Measurements from ENCODE around the gene ITGAX. TPM values are rescaled to one million over a fixed set of nuclear protein-coding genes. Genes with fewer than 3 reads are reported as not detected.

Gene ITGAX
- total and polyA plus RNA-seq, 4 donors: 2.8 to 9.3 (median 7.1) TPM

- 75% methylated on average over 6 of the region's 9 CpGs for WGBS (ENCODE audit: insufficient coverage)
Measured at GRCh38 chr16:31344712-31345111, 10.3 kb upstream of the ITGAX start.

GRCh38 chr16:31347445-31347844, 7.5 kb upstream of the ITGAX start:
- no peaks in the 10 kb centered on the region for H3K36me3 ChIP-seq (ENCODE audit: control insufficient read depth, insufficient read depth, low read length)
- H3K4me1 ChIP-seq (ENCODE audit: control insufficient read depth, insufficient read depth, low read length): no peaks in the 10 kb centered on the region
- DNase-seq (ENCODE audit: low read depth in 4 of 6, low spot score in 6 of 6): no peak
- no peak overlapping the region for H3K27ac ChIP-seq (ENCODE audit: low read depth, low read length)
- no peaks in the 10 kb centered on the region for H3K9me3 ChIP-seq (ENCODE audit: control insufficient read depth, insufficient read depth, low read length)
- no CpG with 5 or more reads among the region's 5 CpGs for WGBS (ENCODE audit: insufficient coverage)
- no peak overlapping the region for H3K4me3 ChIP-seq (ENCODE audit: low read depth, low read length)
- no peaks in the 10 kb centered on the region for H3K27me3 ChIP-seq (ENCODE audit: control insufficient read depth, insufficient read depth, low read length)

More at GRCh38 chr16:31344712-31345111, 10.3 kb upstream of the ITGAX start:
- no peaks in the 10 kb centered on the region for H3K27me3 ChIP-seq (ENCODE audit: control insufficient read depth, insufficient read depth, low read length)
- no peaks in the 10 kb centered on the region for H3K4me1 ChIP-seq (ENCODE audit: control insufficient read depth, insufficient read depth, low read length)
- H3K9me3 ChIP-seq (ENCODE audit: control insufficient read depth, insufficient read depth, low read length): no peaks in the 10 kb centered on the region
- H3K4me3 ChIP-seq (ENCODE audit: low read depth, low read length): no peak overlapping the region
- DNase-seq (ENCODE audit: low read depth in 4 of 6, low spot score in 6 of 6): no peak
- no peaks in the 10 kb centered on the region for H3K36me3 ChIP-seq (ENCODE audit: control insufficient read depth, insufficient read depth, low read length)
- no peak overlapping the region for H3K27ac ChIP-seq (ENCODE audit: low read depth, low read length)

- Histone ChIP-seq H3K27me3 (ENCODE audit: control insufficient read depth, insufficient read depth, low read length) (no peaks in the 10 kb centered on the region), H3K36me3 (ENCODE audit: control insufficient read depth, insufficient read depth, low read length) (no peaks in the 10 kb centered on the region), H3K4me3 (ENCODE audit: low read depth, low read length) (no peak overlapping the region), H3K9me3 (ENCODE audit: control insufficient read depth, insufficient read depth, low read length) (no peaks in the 10 kb centered on the region), H3K4me1 (ENCODE audit: control insufficient read depth, insufficient read depth, low read length) (no peaks in the 10 kb centered on the region), H3K27ac (ENCODE audit: low read depth, low read length) (no peak overlapping the region)
- no peak for DNase-seq (ENCODE audit: low read depth in 4 of 6, low spot score in 6 of 6)
- WGBS (ENCODE audit: insufficient coverage): 44% methylated on average over 3 of the region's 3 CpGs
Measured at GRCh38 chr16:31348579-31348978, 6.4 kb upstream of the ITGAX start.

DNA sequence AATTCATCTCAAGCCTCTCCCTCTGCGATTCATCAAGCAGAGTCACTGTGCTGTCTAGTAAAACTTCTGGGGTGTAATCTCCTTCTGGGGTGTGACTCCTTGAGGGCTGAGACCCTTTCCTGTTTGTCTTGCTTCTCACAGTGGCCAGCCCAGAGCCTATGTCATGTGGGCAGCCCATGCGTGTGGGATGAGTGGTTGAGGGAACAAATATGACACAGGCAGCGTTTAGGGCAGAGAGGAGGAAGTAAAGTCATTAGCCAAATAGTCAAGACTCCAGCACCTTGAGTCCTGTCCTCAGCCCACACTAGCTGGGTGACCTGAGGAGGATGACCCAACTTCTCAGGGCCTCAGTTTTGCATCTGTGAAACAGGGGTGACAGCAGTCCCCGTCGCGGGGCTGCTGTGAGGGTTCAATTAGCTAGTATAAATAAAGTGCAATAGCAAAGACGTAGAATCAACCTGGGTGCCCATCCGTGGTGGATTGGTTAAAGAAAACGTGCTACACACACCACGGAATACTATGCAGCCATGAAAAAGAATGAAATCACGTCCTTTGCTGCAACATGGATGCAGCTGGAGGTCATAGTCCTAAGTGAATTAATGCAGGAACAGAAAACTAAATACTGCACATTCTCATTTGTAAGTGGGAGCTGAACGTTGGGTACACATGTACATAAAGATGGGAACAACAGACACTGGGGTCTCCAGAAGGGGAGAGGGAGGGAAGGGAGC, 4.5 kb upstream of the ITGAX start:
- Histone ChIP-seq H3K4me1 (ENCODE audit: control insufficient read depth, insufficient read depth, low read length) (no peaks in the 10 kb centered on the region), H3K4me3 (ENCODE audit: low read depth, low read length) (no peak overlapping the region), H3K36me3 (ENCODE audit: control insufficient read depth, insufficient read depth, low read length) (no peaks in the 10 kb centered on the region), H3K27me3 (ENCODE audit: control insufficient read depth, insufficient read depth, low read length) (no peaks in the 10 kb centered on the region), H3K9me3 (ENCODE audit: control insufficient read depth, insufficient read depth, low read length) (no peaks in the 10 kb centered on the region), H3K27ac (ENCODE audit: low read depth, low read length) (no peak overlapping the region)
- no peak for DNase-seq (ENCODE audit: low read depth in 4 of 6, low spot score in 6 of 6)
- WGBS (ENCODE audit: insufficient coverage): 73% methylated on average over 8 of the region's 12 CpGs

GRCh38 chr16:31351246-31351941, 3.6 kb upstream of the ITGAX start:
- Histone ChIP-seq H3K27me3 (ENCODE audit: control insufficient read depth, insufficient read depth, low read length) (no peaks in the 10 kb centered on the region), H3K36me3 (ENCODE audit: control insufficient read depth, insufficient read depth, low read length) (no peaks in the 10 kb centered on the region), H3K4me3 (ENCODE audit: low read depth, low read length) (no peak overlapping the region), H3K27ac (ENCODE audit: low read depth, low read length) (no peak overlapping the region), H3K4me1 (ENCODE audit: control insufficient read depth, insufficient read depth, low read length) (no peaks in the 10 kb centered on the region), H3K9me3 (ENCODE audit: control insufficient read depth, insufficient read depth, low read length) (no peaks in the 10 kb centered on the region)
- DNase-seq (ENCODE audit: low read depth in 4 of 6, low spot score in 6 of 6): no peak
- WGBS (ENCODE audit: insufficient coverage): 69% methylated on average over 10 of the region's 19 CpGs

DNA sequence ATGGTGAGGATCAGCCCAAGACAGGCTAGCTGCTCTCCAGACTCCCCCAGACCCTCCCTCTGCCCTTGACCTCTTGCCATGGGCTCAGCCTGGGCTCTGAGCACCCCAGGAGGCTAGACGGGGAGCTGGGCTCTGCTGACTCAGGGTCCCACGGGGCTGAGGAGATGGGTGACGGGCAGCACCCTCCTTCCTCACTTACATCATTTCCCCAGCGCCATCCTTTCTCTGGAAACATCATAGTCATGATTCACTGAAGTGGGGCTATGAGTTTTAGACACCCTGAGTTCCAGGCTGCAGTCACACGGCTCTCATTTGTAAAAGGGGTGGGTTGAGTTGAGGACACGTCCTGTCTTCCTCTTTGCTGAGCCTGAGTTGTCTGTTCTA, 3.0 kb upstream of the ITGAX start:
- H3K27ac ChIP-seq (ENCODE audit: low read depth, low read length): no peak overlapping the region
- no peaks in the 10 kb centered on the region for H3K9me3 ChIP-seq (ENCODE audit: control insufficient read depth, insufficient read depth, low read length)
- 70% methylated on average over 2 of the region's 6 CpGs for WGBS (ENCODE audit: insufficient coverage)

DNA sequence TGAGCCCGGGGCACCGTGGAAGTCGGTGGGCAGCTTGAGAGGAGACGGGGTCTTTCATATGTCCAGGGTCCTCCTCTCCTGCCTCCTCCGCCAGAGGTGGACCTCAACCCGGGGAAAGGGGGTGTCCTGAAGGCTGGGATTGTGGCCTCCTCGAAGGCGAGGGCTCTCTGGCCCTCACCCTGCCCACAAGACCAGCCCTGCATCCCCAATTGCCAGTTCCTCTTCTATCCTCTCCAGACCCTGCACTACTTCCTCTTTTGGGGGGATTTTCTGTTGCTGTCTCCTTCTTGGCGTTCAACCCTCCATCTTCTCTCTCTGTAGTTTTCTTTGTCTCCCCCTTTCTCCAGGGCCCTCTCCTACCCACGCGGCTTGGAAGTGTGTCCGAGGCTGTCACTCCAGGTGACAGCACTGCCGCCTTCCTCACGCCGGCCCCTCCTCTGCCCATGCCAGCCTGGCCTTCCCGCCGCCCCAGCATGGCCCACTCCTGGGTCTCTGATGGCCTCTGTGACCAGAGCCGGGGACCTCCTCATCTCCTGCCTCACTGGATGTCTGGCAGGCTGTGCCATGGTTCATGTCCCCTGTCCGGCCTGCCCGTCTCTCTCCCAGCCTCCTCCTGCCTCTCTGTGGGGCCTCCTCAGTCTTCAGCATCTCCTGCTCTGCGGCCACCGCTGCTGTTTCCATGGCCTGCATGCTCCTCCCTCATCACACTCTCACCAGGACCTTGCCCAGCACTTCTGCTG, 2.4 kb upstream of the ITGAX start:
- Histone ChIP-seq H3K4me1 (ENCODE audit: control insufficient read depth, insufficient read depth, low read length) (no peaks in the 10 kb centered on the region), H3K27ac (ENCODE audit: low read depth, low read length) (no peak overlapping the region)
- WGBS (ENCODE audit: insufficient coverage): 83% methylated on average over 18 of the region's 22 CpGs

More for the DNA sequence above, 3.0 kb upstream of the ITGAX start:
- Histone ChIP-seq H3K27me3 (ENCODE audit: control insufficient read depth, insufficient read depth, low read length) (no peaks in the 10 kb centered on the region), H3K4me3 (ENCODE audit: low read depth, low read length) (no peak overlapping the region), H3K4me1 (ENCODE audit: control insufficient read depth, insufficient read depth, low read length) (no peaks in the 10 kb centered on the region), H3K36me3 (ENCODE audit: control insufficient read depth, insufficient read depth, low read length) (no peaks in the 10 kb centered on the region)
- no peak for DNase-seq (ENCODE audit: low read depth in 4 of 6, low spot score in 6 of 6)

GRCh38 chr16:31355431-31356100, 590 bp downstream of the ITGAX start:
- H3K27ac ChIP-seq (ENCODE audit: low read depth, low read length): no peak overlapping the region
- H3K4me1 ChIP-seq (ENCODE audit: control insufficient read depth, insufficient read depth, low read length): no peaks in the 10 kb centered on the region
- no peaks in the 10 kb centered on the region for H3K9me3 ChIP-seq (ENCODE audit: control insufficient read depth, insufficient read depth, low read length)
- H3K36me3 ChIP-seq (ENCODE audit: control insufficient read depth, insufficient read depth, low read length): no peaks in the 10 kb centered on the region
- 86% methylated on average over 13 of the region's 14 CpGs for WGBS (ENCODE audit: insufficient coverage)
- no peaks in the 10 kb centered on the region for H3K27me3 ChIP-seq (ENCODE audit: control insufficient read depth, insufficient read depth, low read length)
- no peak for DNase-seq (ENCODE audit: low read depth in 4 of 6, low spot score in 6 of 6)
- H3K4me3 ChIP-seq (ENCODE audit: low read depth, low read length): no peak overlapping the region

More for the DNA sequence above, 2.4 kb upstream of the ITGAX start:
- no peaks in the 10 kb centered on the region for H3K36me3 ChIP-seq (ENCODE audit: control insufficient read depth, insufficient read depth, low read length)
- H3K9me3 ChIP-seq (ENCODE audit: control insufficient read depth, insufficient read depth, low read length): no peaks in the 10 kb centered on the region
- H3K27me3 ChIP-seq (ENCODE audit: control insufficient read depth, insufficient read depth, low read length): no peaks in the 10 kb centered on the region
- no peak overlapping the region for H3K4me3 ChIP-seq (ENCODE audit: low read depth, low read length)
- DNase-seq (ENCODE audit: low read depth in 4 of 6, low spot score in 6 of 6): no peak

DNA sequence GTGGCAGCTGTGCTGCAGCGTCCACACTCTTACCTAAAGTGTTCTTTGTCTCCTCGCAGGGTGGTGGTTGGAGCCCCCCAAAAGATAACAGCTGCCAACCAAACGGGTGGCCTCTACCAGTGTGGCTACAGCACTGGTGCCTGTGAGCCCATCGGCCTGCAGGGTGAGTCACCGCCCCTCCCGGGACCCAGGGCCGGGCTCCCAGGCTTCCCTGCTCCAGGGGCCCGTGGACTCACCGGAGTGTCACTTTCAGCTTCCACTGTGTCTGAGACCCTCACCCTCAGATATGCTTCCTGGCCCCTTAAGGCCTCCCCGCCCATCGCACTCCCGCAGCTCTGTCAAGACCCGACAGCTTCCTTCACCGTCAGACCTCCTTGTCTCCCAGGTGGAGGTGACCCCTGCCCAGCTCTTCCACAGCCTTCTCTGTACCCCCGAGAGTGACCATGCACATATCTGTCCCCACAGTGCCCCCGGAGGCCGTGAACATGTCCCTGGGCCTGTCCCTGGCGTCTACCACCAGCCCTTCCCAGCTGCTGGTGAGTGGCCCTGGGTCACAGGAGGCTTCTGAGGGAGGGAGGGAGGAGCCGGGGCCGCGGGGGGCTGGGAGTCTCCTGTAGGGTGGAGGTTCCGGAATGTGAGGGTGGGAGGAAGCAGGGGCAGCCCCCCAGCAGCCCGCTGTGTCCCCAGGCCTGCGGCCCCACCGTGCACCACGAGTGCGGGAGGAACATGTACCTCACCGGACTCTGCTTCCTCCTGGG, 1.8 kb downstream of the ITGAX start:
- Histone ChIP-seq H3K4me1 (ENCODE audit: control insufficient read depth, insufficient read depth, low read length) (no peaks in the 10 kb centered on the region), H3K27me3 (ENCODE audit: control insufficient read depth, insufficient read depth, low read length) (no peaks in the 10 kb centered on the region), H3K4me3 (ENCODE audit: low read depth, low read length) (no peak overlapping the region), H3K9me3 (ENCODE audit: control insufficient read depth, insufficient read depth, low read length) (no peaks in the 10 kb centered on the region), H3K36me3 (ENCODE audit: control insufficient read depth, insufficient read depth, low read length) (no peaks in the 10 kb centered on the region), H3K27ac (ENCODE audit: low read depth, low read length) (no peak overlapping the region)
- no peak for DNase-seq (ENCODE audit: low read depth in 4 of 6, low spot score in 6 of 6)
- 70% methylated on average over 25 of the region's 28 CpGs for WGBS (ENCODE audit: insufficient coverage)
